ENCODE data around the gene DLGAP1. TPM values are rescaled to one million over a fixed set of nuclear protein-coding genes. Genes with fewer than 3 reads are reported as not detected.

Gene DLGAP1
- total RNA-seq, 1 experiment from 2014 or later = 23.0 TPM

DNA sequence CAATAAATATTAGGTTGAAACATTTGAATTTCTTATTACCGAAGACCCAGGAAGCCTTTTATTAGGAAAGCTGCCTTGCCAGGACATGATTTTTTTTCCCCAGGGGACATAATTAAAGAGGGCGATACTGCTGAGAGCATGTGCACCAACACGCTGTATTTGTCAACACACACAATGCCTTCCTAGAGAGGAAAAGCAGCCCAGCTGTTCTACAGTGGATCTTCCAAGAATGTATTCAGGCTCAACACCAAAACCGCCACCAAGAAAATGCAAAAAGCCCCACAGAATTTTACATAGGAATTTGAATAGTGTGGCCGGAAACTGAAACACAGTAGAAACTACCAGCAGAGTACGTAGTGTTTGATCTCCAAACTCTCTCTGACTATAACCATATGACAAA lies 320.4 kb downstream of the DLGAP1 start:
- Mint-ChIP-seq H3K36me3 (peaks cover 16% of the 10 kb centered on the region), H3K4me1 (peaks cover 52% of the 10 kb centered on the region)
- CTCF ChIA-PET = interaction anchor here (1.3 to 1.4 kb wide), 2 partner anchors 9 to 28 kb away, joined by 5 to 6 read pairs; no protein-coding TSS in a partner anchor

DNA sequence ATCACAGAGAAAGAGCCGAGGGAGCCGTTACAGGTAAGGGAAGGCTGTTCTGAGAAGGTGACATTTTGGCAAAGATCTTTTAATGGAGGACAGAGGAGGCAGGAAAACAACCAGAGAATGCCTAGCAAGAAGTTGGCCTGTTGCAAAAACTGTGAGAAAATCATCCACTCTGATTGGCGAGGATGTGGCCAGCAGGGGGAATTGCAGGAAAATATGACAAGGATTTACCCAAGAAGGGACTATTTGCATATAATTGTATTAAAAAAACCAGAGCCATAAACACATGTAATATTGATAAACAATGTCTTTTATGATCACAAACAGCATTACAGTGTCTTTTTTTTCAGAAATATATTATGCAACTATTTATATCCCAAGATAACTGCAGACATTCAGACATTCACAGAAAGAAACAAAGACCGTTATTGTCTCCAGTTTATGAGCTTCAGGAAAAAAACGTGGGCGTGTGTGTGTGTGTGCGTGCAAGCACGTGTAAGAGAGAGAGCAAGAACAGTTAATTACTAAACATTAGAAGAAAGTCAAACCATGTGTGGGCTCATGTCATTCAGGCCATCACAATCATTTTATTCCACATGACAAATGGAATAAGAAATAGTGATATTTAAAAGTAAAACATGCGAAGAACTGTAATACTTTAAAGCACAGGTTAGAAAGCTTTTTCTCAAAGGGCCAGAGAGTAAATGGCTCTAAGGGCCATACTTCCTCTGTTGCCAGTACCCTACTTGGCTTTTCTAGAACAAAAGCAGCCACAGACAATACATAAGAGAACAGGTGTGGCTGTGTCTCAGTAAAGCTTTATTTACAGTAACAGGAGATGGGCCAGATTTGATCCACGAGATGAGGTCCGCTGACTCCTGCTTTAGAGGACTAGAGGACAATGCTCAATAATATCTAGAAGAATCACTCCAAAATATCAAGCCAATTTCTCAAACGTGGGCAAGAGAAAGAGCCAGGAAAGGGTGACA lies 324.1 kb downstream of the DLGAP1 start:
- POLR2A ChIA-PET = no interaction called here
- no peak for DNase-seq (ENCODE audit: low spot score)
- CTCF ChIA-PET = interaction anchor here (0.6 to 1.4 kb wide), 5 partner anchors 12 to 892 kb away, joined by 3 to 8 read pairs (median 4); no protein-coding TSS in a partner anchor
- H3K4me1 Mint-ChIP-seq = peaks cover 84% of the 10 kb centered on the region
- H3K27ac Mint-ChIP-seq = peak overlapping the region; percentile 87
- H3K9me3 Mint-ChIP-seq = peaks cover under 1% of the 10 kb centered on the region
- peaks cover under 1% of the 10 kb centered on the region; the same call in 1 of the 2 replicates for H3K36me3 Mint-ChIP-seq
- H3K4me3 Mint-ChIP-seq = no peak overlapping the region
- TF ChIP-seq ETV6 (CRISPR knock-in tag; IDR thresholded peaks at IDR 0.05) (no peak), JAZF1 (CRISPR knock-in tag; IDR thresholded peaks at IDR 0.05) (no peak), ZNF671 (CRISPR knock-in tag; IDR thresholded peaks at IDR 0.05) (no peak), ZNF263 (CRISPR knock-in tag; IDR thresholded peaks at IDR 0.05; ENCODE audit: low read depth) (no peak), NR2C2 (CRISPR knock-in tag; IDR thresholded peaks at IDR 0.05) (no peak), ZNF317 (CRISPR knock-in tag; IDR thresholded peaks at IDR 0.05; ENCODE audit: borderline replicate concordance, low read depth) (no peak), EMX1 (CRISPR knock-in tag; IDR thresholded peaks at IDR 0.05) (no peak), MYBL2 (CRISPR knock-in tag; IDR thresholded peaks at IDR 0.05) (no peak)
- TF ChIP-seq, protein P1, sequence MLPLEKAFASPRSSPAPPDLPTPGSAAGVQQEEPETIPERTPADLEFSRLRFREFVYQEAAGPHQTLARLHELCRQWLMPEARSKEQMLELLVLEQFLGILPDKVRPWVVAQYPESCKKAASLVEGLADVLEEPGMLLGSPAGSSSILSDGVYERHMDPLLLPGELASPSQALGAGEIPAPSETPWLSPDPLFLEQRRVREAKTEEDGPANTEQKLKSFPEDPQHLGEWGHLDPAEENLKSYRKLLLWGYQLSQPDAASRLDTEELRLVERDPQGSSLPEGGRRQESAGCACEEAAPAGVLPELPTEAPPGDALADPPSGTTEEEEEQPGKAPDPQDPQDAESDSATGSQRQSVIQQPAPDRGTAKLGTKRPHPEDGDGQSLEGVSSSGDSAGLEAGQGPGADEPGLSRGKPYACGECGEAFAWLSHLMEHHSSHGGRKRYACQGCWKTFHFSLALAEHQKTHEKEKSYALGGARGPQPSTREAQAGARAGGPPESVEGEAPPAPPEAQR (CRISPR knock-in tag; IDR thresholded peaks at IDR 0.05) = no peak
- TF ChIP-seq, protein P2, sequence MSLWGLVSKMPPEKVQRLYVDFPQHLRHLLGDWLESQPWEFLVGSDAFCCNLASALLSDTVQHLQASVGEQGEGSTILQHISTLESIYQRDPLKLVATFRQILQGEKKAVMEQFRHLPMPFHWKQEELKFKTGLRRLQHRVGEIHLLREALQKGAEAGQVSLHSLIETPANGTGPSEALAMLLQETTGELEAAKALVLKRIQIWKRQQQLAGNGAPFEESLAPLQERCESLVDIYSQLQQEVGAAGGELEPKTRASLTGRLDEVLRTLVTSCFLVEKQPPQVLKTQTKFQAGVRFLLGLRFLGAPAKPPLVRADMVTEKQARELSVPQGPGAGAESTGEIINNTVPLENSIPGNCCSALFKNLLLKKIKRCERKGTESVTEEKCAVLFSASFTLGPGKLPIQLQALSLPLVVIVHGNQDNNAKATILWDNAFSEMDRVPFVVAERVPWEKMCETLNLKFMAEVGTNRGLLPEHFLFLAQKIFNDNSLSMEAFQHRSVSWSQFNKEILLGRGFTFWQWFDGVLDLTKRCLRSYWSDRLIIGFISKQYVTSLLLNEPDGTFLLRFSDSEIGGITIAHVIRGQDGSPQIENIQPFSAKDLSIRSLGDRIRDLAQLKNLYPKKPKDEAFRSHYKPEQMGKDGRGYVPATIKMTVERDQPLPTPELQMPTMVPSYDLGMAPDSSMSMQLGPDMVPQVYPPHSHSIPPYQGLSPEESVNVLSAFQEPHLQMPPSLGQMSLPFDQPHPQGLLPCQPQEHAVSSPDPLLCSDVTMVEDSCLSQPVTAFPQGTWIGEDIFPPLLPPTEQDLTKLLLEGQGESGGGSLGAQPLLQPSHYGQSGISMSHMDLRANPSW (CRISPR knock-in tag; conservative IDR thresholded peaks at IDR 0.05; ENCODE audit: low read depth) = no peak
- ATAC-seq = no peak; the same call in 1 of the 2 replicates
- H3K27me3 Mint-ChIP-seq (ENCODE audit: low read depth) = no peaks in the 10 kb centered on the region

More for the DNA sequence above, 320.4 kb downstream of the DLGAP1 start:
- Mint-ChIP-seq H3K27me3 (ENCODE audit: low read depth) (no peaks in the 10 kb centered on the region), H3K9me3 (peaks cover 21% of the 10 kb centered on the region), H3K27ac (peak overlapping the region; percentile 98), H3K4me3 (no peak overlapping the region)
- peak; percentile 70 for ATAC-seq
- TF ChIP-seq, protein P3, sequence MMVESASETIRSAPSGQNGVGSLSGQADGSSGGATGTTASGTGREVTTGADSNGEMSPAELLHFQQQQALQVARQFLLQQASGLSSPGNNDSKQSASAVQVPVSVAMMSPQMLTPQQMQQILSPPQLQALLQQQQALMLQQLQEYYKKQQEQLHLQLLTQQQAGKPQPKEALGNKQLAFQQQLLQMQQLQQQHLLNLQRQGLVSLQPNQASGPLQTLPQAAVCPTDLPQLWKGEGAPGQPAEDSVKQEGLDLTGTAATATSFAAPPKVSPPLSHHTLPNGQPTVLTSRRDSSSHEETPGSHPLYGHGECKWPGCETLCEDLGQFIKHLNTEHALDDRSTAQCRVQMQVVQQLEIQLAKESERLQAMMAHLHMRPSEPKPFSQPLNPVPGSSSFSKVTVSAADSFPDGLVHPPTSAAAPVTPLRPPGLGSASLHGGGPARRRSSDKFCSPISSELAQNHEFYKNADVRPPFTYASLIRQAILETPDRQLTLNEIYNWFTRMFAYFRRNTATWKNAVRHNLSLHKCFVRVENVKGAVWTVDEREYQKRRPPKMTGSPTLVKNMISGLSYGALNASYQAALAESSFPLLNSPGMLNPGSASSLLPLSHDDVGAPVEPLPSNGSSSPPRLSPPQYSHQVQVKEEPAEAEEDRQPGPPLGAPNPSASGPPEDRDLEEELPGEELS (CRISPR knock-in tag; IDR thresholded peaks at IDR 0.05) = 0 out of 2 replicates have a peak, but pooled peaks have one; percentile 25
- TF ChIP-seq FOXK1 (CRISPR knock-in tag; IDR thresholded peaks at IDR 0.05) (peak; percentile 49; the same call in 1 of the 2 replicates), TEAD1 (CRISPR knock-in tag; IDR thresholded peaks at IDR 0.05) (peak; percentile 56; the same call in 1 of the 2 replicates), RORB (CRISPR knock-in tag; IDR thresholded peaks at IDR 0.05) (no peak)
- TF ChIP-seq, protein P4, sequence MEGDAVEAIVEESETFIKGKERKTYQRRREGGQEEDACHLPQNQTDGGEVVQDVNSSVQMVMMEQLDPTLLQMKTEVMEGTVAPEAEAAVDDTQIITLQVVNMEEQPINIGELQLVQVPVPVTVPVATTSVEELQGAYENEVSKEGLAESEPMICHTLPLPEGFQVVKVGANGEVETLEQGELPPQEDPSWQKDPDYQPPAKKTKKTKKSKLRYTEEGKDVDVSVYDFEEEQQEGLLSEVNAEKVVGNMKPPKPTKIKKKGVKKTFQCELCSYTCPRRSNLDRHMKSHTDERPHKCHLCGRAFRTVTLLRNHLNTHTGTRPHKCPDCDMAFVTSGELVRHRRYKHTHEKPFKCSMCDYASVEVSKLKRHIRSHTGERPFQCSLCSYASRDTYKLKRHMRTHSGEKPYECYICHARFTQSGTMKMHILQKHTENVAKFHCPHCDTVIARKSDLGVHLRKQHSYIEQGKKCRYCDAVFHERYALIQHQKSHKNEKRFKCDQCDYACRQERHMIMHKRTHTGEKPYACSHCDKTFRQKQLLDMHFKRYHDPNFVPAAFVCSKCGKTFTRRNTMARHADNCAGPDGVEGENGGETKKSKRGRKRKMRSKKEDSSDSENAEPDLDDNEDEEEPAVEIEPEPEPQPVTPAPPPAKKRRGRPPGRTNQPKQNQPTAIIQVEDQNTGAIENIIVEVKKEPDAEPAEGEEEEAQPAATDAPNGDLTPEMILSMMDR (IDR thresholded peaks at IDR 0.05) = no peak
- TF ChIP-seq, protein P5, sequence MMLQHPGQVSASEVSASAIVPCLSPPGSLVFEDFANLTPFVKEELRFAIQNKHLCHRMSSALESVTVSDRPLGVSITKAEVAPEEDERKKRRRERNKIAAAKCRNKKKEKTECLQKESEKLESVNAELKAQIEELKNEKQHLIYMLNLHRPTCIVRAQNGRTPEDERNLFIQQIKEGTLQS (CRISPR knock-in tag; conservative IDR thresholded peaks at IDR 0.05) = no peak
- TF ChIP-seq, protein P6, sequence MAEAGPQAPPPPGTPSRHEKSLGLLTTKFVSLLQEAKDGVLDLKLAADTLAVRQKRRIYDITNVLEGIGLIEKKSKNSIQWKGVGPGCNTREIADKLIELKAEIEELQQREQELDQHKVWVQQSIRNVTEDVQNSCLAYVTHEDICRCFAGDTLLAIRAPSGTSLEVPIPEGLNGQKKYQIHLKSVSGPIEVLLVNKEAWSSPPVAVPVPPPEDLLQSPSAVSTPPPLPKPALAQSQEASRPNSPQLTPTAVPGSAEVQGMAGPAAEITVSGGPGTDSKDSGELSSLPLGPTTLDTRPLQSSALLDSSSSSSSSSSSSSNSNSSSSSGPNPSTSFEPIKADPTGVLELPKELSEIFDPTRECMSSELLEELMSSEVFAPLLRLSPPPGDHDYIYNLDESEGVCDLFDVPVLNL (CRISPR knock-in tag; IDR thresholded peaks at IDR 0.05; ENCODE audit: borderline replicate concordance, low read depth) = no peak
- POLR2A ChIA-PET = no interaction called here
- DNase-seq (ENCODE audit: low spot score) = no peak

Data from WTC11 (cell line).